Mononuclear cell (primary cell): Measurements from ENCODE around the gene TMEM129. TPM values are rescaled to one million over a fixed set of nuclear protein-coding genes. Genes with fewer than 3 reads are reported as not detected.
A peak's percentile ranks its signal among the peaks of the same experiment; 100 is the strongest.

Source experiments
- H3K27me3 ChIP-seq: 2 replicates; pipeline ENCODE4 v1.6.0; 2011; ENCODE audit warnings: low read length, control low read depth; ENCODE audit not compliant: insufficient read depth
- H3K4me1 ChIP-seq: 2 replicates; pipeline ENCODE4 v1.5.1; 2011; ENCODE audit warnings: mild to moderate bottlenecking, low read length, control low read depth; ENCODE audit not compliant: insufficient read depth
- H3K4me3 ChIP-seq: 2 replicates; pipeline ENCODE4 v1.5.1; 2011; ENCODE audit warnings: mild to moderate bottlenecking, low read length, moderate library complexity
- H3K9me3 ChIP-seq: 2 replicates; pipeline ENCODE4 v1.5.1; 2011; ENCODE audit warnings: low read depth, mild to moderate bottlenecking, control low read depth, low read length
- total RNA-seq: library from RNA; depleted of rRNA; stranded (reverse); fragments of >200 nt; gene quantifications from one replicate; pipeline ENCODE4 v1.2.3, GENCODE V29; 2012

Gene TMEM129, protein sequence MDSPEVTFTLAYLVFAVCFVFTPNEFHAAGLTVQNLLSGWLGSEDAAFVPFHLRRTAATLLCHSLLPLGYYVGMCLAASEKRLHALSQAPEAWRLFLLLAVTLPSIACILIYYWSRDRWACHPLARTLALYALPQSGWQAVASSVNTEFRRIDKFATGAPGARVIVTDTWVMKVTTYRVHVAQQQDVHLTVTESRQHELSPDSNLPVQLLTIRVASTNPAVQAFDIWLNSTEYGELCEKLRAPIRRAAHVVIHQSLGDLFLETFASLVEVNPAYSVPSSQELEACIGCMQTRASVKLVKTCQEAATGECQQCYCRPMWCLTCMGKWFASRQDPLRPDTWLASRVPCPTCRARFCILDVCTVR
- total RNA-seq: 12.1 TPM

DNA sequence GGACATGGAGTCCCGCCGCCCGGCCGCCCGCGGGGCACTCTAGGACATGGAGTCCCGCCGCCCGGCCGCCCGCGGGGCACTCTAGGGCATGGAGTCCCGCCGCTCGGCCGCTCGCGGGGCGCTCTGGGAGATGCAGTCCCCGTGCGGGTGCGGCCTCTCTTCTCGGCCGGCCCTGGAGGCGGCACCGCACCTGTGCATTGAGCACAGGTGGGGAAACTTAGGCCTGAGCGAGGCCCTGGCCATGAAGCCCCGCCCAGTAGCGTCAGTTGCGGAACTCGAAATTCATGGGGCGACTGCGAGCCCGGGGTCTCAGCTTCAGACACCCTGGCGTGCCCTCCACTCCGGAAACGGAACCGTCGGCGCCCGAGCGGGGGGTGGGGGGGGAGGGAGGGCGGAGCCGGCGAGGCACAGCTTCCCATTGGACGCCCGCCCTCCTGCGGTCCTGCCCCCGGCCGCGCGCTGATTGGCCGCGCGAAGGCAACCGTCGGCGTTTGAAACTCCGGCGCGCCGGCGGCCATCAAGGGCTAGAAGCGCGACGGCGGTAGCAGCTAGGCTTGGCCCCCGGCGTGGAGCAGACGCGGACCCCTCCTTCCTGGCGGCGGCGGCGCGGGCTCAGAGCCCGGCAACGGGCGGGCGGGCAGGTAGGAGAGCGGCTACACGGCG is at the start of gene TMEM129, which contains the start of gene TACC3:
Gene TMEM129 (minus strand): TSS at position 321 of the 663 bp plus-strand sequence. CDS start 486 bp downstream, outside the sequence.
Gene TACC3 (plus strand): TSS at position 519 of the 663 bp plus-strand sequence. CDS start 1,901 bp downstream, outside the sequence.
- Histone ChIP-seq H3K27me3 (no peaks in the 10 kb centered on the region), H3K4me3 (peak within 1 kb of the TSS; percentile 54), H3K9me3 (no peaks in the 10 kb centered on the region), H3K4me1 (peaks cover 76% of the 10 kb centered on the region)

DNA sequence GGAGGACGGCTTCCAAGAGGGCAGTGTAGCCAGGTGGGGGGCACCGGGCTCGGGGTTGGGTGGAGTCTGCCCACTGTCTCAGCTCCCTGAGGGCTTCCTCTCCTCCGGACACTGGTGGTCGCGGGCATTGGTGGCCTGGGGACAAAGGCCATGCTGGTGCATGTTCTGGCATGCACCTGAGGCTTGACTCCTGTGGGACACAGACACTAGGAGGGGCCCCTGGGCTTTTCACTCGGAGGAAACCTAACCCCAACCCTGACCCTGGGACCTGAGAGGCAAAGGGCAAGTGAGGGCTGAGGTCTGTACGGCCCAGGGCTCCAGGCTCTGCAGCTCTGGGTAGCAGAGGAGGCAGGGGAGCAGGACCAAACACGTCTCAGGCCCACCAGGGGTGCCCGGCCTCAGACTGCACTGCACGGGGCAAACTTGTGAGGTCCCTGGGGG is 49.7 kb upstream of the TMEM129 start:
- H3K27me3 ChIP-seq: peaks cover 4% of the 10 kb centered on the region
- no peaks in the 10 kb centered on the region for H3K4me1 ChIP-seq
- H3K9me3 ChIP-seq: no peaks in the 10 kb centered on the region
- H3K4me3 ChIP-seq: no peak overlapping the region

DNA sequence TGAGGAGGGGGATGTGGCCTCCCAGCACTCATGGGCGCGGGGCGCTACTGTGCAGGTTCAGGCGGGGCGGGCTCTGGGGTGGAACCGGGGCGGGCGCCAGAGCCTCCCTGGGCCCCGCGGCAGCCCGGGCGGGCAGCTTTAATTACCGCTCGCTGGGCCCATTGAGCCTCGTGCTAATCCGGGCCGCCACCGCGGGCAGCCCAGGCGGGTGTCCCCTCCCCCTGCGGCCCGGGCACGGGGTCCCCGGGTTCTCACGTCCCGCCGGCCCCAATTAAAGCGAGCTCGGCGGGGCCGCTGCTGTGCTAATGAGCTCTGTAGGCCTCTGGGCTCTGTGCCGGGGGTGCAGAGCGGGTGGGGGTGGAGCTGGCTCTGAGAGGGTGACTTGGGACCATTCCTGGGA is 49.1 kb upstream of the TMEM129 start:
- Histone ChIP-seq H3K4me1 (no peaks in the 10 kb centered on the region), H3K27me3 (peaks cover 4% of the 10 kb centered on the region), H3K4me3 (no peak overlapping the region), H3K9me3 (no peaks in the 10 kb centered on the region)

DNA sequence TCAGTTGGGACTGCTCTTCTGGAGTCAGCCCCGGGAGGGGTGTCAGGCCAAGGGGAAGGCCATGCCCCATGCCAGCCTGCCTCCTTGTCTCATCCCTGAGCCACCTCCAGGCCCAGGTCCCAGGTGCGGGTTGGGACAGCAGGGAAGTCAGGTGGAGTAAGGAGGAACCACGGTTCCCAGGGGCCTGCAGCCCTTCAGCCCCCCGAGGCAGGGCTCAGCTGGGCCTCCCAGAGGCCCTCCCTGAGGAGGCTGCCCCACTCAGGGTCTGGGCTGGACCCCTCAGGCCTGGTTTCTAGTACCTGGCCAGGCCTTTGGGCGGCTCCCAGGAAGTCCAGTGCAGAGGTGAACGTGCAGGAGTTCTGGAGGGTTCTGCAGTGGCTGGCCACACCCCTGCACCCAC is 48.6 kb upstream of the TMEM129 start:
- Histone ChIP-seq H3K4me3 (no peak overlapping the region), H3K4me1 (no peaks in the 10 kb centered on the region), H3K9me3 (no peaks in the 10 kb centered on the region), H3K27me3 (peaks cover 4% of the 10 kb centered on the region)

DNA sequence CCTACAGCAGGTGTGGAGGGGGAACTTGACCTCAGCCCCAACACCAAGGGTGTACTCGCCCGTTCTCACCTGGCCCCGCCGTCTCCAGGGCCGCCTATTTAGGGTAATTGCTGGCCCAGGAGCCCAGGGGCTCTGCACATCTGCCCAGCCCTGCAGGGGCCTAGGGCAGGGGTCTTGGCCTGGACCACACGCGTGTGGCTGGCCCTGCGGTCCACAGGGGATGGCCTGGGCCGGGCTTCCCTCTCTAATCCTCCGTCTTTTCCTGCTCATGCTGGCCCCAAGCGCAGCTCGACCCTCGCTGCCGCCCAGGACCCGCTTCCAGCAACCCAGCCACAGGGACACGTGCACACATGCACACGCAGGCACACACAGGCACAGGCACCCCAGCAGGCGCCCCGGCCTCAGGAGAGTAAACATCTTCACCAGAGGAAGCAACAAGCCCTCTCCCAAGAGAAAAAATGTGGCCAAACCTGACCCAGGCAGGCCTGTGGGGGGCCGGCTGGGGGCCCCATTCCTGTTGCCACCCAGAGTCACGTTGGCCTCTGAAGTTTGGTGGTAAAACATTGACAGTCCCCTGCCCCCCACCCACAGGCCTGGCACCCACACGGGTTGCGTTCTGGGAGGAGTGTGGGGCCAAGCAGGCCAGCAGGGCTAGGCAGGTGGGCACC is 47.4 kb upstream of the TMEM129 start:
- H3K9me3 ChIP-seq: no peaks in the 10 kb centered on the region
- H3K4me3 ChIP-seq: no peak overlapping the region
- peaks cover 4% of the 10 kb centered on the region for H3K27me3 ChIP-seq
- H3K4me1 ChIP-seq: no peaks in the 10 kb centered on the region

DNA sequence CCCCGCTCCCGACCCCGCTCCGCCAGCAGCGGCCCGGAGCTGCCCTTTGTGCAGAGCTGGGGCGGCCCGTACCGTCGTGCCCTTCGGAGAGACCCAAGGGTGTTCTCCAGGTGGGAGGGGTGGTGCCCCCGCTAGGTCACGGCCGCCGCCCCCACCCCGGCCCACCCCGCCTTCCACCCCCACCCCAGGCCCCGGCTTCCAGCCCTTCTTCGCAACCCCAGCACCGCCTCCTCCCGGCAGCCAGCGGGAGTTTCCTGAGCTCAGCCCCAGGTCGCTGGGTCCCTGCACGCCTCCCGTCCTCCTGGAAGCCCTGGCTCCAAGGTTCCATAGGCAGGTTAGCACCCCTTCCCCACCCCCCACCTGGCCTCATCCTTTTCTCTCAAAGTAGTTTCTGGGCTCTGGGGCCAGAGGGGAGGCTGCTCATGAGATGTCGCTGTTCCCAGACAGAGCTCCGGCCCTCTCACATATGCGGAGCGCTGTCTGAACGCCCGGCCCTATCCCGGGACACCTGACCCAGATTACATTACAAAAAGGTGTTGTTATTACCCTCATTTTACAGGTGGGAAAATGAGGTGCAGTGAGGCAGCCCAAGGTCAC is 46.7 kb upstream of the TMEM129 start:
- H3K4me3 ChIP-seq: no peak overlapping the region
- peaks cover 4% of the 10 kb centered on the region for H3K27me3 ChIP-seq
- H3K9me3 ChIP-seq: no peaks in the 10 kb centered on the region
- no peaks in the 10 kb centered on the region for H3K4me1 ChIP-seq

DNA sequence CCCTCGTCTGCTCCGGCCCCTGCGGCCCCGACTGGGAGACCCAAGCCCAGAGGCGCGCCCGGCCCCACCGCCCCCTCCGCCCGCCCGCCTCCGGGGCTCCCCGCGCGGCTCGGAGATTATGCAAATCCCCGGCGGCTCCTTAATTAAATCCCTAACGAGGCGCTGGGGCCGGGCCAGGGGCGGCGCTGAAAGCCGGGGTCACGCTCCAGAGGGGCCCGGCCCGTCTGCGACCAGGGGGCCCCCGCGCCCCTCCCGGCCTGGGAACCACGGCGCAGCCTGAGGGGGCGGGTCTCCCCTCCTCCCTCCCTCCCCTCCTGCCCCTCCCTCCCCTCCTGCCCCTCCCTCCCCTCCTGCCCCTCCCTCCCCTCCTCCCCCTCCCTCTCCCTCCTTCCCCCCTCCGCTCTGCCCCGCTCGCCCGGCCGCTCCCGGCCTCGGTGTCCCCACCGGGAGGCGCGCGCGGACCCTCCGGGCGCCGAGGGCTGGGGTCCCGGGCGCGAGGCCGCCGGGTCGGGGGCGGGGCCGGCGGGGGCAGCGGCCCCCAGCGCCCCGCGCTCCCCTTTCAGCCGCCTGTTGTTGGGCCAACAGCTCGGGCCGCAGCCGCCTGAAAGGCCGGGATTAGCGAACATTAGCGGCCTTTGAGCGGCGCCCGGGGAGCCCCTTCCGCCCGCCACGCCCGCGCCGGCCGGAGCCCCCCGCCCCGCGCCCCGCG is 46.1 kb upstream of the TMEM129 start:
- H3K4me1 ChIP-seq: no peaks in the 10 kb centered on the region
- peaks cover 4% of the 10 kb centered on the region for H3K27me3 ChIP-seq
- H3K9me3 ChIP-seq: no peaks in the 10 kb centered on the region
- no peak overlapping the region for H3K4me3 ChIP-seq

DNA sequence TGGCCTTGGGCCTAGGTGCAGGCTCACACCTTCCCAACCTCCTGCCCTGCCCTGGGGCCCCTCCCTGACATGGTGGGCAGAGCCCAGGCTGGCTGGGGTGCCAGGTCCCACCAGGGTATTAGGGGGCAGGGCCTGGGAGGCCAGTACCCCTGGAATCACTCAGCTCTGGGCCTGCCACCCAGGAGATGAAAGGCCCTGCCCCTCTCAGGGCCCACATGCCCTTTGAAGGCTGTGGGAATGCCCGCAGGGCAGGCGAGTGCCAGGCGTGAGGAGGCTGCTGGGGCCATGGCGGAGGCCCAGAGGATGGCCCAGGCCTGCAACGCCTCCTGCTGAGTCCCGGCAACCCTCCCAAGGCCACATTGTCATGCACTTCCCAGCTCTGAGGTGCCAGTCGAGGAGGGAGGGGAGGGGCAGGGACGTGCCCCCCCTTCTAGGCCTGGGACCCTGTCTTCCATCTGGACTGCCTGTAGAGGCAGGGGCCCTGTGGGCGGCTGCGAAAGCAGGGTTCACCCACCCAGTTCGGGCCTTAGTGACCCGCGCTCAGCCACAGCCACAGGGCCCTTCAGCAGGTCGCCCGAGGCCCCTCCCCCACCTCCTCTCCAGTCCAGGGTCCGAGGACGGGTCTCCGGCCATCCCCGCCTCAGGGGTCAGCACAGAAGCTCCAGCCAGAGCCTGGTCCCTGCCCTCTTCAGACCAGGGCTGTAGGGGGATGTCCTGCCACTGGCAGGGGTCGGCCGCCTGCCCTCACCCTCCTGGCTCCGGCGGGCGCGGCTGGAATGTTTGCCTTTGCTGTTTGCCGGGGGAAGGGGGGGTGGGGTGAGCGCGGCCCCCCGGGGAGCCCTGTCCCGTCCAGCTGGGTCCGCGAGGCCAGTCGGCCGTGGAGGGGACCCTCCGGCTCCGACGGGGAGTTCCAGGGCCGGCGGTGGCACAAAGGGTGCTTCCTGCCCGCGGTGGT is 45.3 kb upstream of the TMEM129 start:
- Histone ChIP-seq H3K9me3 (no peaks in the 10 kb centered on the region), H3K4me1 (no peaks in the 10 kb centered on the region), H3K4me3 (no peak overlapping the region), H3K27me3 (peaks cover 4% of the 10 kb centered on the region)

DNA sequence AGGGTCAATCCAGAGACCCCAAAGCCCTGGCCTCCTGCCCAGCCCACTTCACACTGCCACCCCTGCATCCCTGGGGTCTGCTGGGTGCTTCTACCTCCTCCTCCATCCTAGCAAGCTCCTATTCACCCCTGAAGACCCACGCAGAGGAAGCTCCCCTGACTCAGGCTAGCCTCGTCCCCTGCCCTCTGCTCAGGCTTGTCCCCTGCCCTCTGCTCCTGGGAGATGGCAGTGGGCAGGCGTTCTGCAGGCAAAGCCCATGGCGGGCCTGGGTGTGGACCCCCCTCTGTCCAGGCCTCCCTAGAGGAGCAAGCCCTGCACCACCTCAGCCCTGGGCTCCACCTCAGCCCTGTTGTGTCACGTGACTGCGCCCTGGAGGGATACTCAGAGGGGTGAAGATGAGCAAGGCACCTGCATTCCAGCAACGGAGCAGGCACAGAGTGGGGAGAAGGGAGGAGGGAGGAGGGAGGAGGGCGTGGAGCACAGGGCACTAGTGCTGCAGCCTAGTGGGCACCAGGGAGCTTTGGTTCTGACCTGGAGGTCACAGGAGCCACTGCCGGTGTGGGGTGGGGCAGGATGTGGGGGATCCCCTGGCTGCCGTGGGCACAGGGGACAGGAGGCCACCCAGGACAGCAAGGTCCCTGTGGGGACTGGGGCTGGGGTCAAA is 44.4 kb upstream of the TMEM129 start:
- no peaks in the 10 kb centered on the region for H3K4me1 ChIP-seq
- H3K4me3 ChIP-seq: no peak overlapping the region
- peaks cover 4% of the 10 kb centered on the region for H3K27me3 ChIP-seq
- no peaks in the 10 kb centered on the region for H3K9me3 ChIP-seq

DNA sequence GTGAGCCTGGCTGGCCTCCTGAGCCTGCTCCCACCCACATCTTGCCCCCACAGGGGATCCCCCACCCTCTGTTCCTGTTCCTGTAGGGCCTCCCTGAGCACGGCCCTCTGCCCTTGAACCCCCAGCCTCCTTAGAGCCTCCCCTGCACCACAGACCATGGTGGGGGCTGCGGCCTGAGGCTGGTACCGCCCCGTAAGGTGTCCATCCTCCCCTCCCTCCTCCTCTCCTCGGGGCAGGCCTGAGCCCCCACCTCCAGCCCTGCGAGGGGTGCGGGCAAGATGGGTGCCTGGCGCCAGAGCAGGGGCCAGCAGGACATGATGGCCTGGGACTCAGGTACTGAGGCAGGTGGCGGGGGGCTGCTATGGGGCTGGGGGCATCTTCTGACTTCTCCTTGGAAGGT is 43.5 kb upstream of the TMEM129 start:
- no peaks in the 10 kb centered on the region for H3K9me3 ChIP-seq
- peaks cover 4% of the 10 kb centered on the region for H3K27me3 ChIP-seq
- H3K4me3 ChIP-seq: no peak overlapping the region
- no peaks in the 10 kb centered on the region for H3K4me1 ChIP-seq

DNA sequence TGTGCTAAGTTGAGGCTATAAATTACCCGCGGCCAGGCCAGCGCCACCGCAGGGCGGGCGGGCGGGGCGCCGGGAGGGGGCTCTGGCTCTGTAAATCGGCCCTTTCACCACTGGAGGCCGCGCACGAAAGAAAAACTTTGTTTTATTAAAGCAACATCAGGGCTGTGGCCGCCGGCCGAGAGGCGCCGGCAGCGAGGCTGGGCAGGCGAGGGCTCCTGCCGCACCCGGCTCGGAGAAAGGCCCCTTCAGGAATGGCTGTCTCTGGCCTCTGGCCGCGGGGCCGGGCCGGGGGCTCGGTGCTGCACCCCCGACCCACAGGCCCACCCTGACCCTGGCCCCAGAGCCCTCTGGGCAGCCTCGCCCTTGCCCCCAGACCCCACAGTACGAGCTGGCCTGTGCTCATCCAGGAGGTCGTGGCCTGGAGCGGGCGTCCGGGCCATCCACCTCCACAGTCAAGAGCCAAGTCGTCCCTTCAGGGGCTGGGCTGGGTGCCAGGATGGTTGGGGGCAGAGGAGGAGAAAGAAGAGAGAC is 42.5 kb upstream of the TMEM129 start:
- no peak overlapping the region for H3K4me3 ChIP-seq
- H3K4me1 ChIP-seq: no peaks in the 10 kb centered on the region
- H3K27me3 ChIP-seq: peaks cover 4% of the 10 kb centered on the region
- no peaks in the 10 kb centered on the region for H3K9me3 ChIP-seq

DNA sequence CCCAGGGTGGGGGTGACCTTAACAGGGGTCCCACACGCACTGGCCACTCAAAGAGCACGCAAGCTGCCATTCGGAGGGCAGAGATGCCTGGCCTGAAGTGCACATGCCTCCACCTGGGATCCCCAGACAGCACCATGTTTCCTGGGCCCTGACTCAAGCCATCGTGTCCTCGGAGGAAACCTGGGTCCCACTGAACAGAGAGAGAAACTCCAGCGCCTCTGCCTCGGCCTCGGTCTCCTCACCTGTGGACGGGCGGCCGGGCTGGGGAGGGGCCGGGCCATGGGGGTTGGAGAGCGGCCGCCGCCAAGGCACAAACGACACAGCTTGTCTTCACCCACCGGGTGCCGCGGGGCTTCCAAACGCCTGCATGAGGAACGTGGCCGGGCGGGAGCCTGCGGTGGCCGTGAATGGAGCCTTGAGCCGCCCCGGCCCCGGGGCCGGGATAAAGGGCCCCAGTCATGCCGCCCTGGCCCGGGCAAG is 42.0 kb upstream of the TMEM129 start:
- Histone ChIP-seq H3K4me1 (no peaks in the 10 kb centered on the region), H3K9me3 (no peaks in the 10 kb centered on the region), H3K4me3 (no peak overlapping the region), H3K27me3 (peaks cover under 1% of the 10 kb centered on the region)
